GM12891 (cell line): ENCODE measurements around the gene FRMD5.
A peak's percentile ranks its signal among the peaks of the same experiment; 100 is the strongest.

ENCODE experiments used
- DNase-seq: peaks from one replicate; pipeline ENCODE4 v3.0.0; 2011; ENCODE audit warnings: low spot score; ENCODE audit not compliant: insufficient read length
- FAIRE-seq: peaks from 2 replicates; lab custom pipeline; 2011; peaks lifted over from hg19 to GRCh38; lab: Jason Lieb, UNC
- PAX5 ChIP-seq: IDR thresholded peaks from 2 replicates; pipeline ENCODE4 v1.6.1; 2011; ENCODE audit warnings: low read length, moderate library complexity, mild to moderate bottlenecking; ENCODE audit not compliant: insufficient read depth, severe bottlenecking
- POLR2A ChIP-seq: IDR thresholded peaks from 2 replicates; pipeline ENCODE4 v1.6.1; 2011; ENCODE audit warnings: low read depth, low read length, control low read depth
- POLR2AphosphoS5 ChIP-seq: IDR thresholded peaks from 2 replicates; pipeline ENCODE4 v1.6.1; 2011; ENCODE audit warnings: low read depth, low read length, control low read depth
- POU2F2 ChIP-seq: IDR thresholded peaks from 2 replicates; pipeline ENCODE4 v1.6.1; 2011; ENCODE audit warnings: low read depth, mild to moderate bottlenecking, control low read depth, low read length, moderate library complexity
- SPI1 ChIP-seq: IDR thresholded peaks from 2 replicates; pipeline ENCODE4 v1.6.1; 2011; ENCODE audit warnings: low read depth, low read length, control low read depth
- TAF1 ChIP-seq: IDR thresholded peaks from 2 replicates; pipeline ENCODE4 v1.6.1; 2011; ENCODE audit warnings: low read depth, low read length, control low read depth

The FRMD5 gene

GRCh38 chr15:43974852-43975251 lies 220.2 kb downstream of the FRMD5 start:
- TF ChIP-seq POU2F2 (no peak), PAX5 (peak; percentile 49), POLR2AphosphoS5 (no peak), POLR2A (no peak), TAF1 (no peak), SPI1 (no peak)
- FAIRE-seq (peak; percentile 91), DNase-seq (peak; percentile 22)

- TF ChIP-seq POLR2AphosphoS5 = no peak
- no peak for TF ChIP-seq POLR2A
- FAIRE-seq (no peak), DNase-seq (no peak)
Measured at GRCh38 chr15:43969802-43970375, 225.2 kb downstream of the FRMD5 start.

GRCh38 chr15:43968551-43968950 lies 226.5 kb downstream of the FRMD5 start:
- no peak for DNase-seq
- FAIRE-seq = no peak
- no peak for TF ChIP-seq TAF1

GRCh38 chr15:43966646-43967045 lies 228.4 kb downstream of the FRMD5 start:
- DNase-seq (no peak), FAIRE-seq (no peak)
- TF ChIP-seq POLR2A (no peak), POLR2AphosphoS5 (no peak), SPI1 (no peak), PAX5 (no peak), TAF1 (no peak), POU2F2 (no peak)

GRCh38 chr15:43958861-43959330 lies 236.2 kb downstream of the FRMD5 start:
- FAIRE-seq (no peak), DNase-seq (no peak)
- TF ChIP-seq POLR2AphosphoS5 = no peak
- no peak for TF ChIP-seq SPI1

GRCh38 chr15:43957724-43958123 lies 237.3 kb downstream of the FRMD5 start:
- no peak for TF ChIP-seq PAX5
- TF ChIP-seq POLR2AphosphoS5 = no peak
- TF ChIP-seq POU2F2 = no peak
- no peak for TF ChIP-seq TAF1
- no peak for TF ChIP-seq SPI1
- no peak for TF ChIP-seq POLR2A
- DNase-seq = no peak
- FAIRE-seq = no peak

- FAIRE-seq = no peak
- TF ChIP-seq POLR2AphosphoS5 = no peak
- TF ChIP-seq POLR2A = no peak
- no peak for TF ChIP-seq SPI1
- TF ChIP-seq TAF1 = no peak
- TF ChIP-seq PAX5 = no peak
- TF ChIP-seq POU2F2 = no peak
- no peak for DNase-seq
Measured at GRCh38 chr15:43955140-43955539, 239.9 kb downstream of the FRMD5 start.

GRCh38 chr15:43954181-43954621 lies 240.9 kb downstream of the FRMD5 start:
- no peak for DNase-seq
- no peak for TF ChIP-seq POLR2AphosphoS5
- TF ChIP-seq PAX5 = no peak
- no peak for TF ChIP-seq POLR2A
- TF ChIP-seq TAF1 = no peak
- no peak for TF ChIP-seq POU2F2
- TF ChIP-seq SPI1 = no peak
- FAIRE-seq = no peak

- TF ChIP-seq POLR2A (no peak), POU2F2 (no peak), SPI1 (no peak), POLR2AphosphoS5 (no peak), TAF1 (no peak), PAX5 (no peak)
- FAIRE-seq = peak; percentile 35
- no peak for DNase-seq
Measured at GRCh38 chr15:43953402-43953801, 241.7 kb downstream of the FRMD5 start.

GRCh38 chr15:43950531-43950930 lies 244.5 kb downstream of the FRMD5 start:
- TF ChIP-seq POLR2AphosphoS5 (no peak), POU2F2 (no peak), TAF1 (no peak), SPI1 (no peak), PAX5 (no peak), POLR2A (no peak)
- FAIRE-seq (no peak), DNase-seq (no peak)

GRCh38 chr15:43948691-43949325 lies 246.3 kb downstream of the FRMD5 start:
- DNase-seq (no peak), FAIRE-seq (peak; percentile 82)
- TF ChIP-seq POU2F2 = peak; percentile 71; the same call in 1 of the 2 replicates
- no peak for TF ChIP-seq POLR2AphosphoS5
